ENCODE measurements around the gene EEA1. TPM values are rescaled to one million over a fixed set of nuclear protein-coding genes. Genes with fewer than 3 reads are reported as not detected.
A peak's percentile ranks its signal among the peaks of the same experiment; 100 is the strongest.
"Not testable (repeated sequence)": the region's sequence is repeated elsewhere in the genome, so short reads cannot be mapped to it uniquely, and the experiment has no call there.

The EEA1 gene
- total RNA-seq, 1 experiment from 2014 or later: 9.7 TPM

DNA sequence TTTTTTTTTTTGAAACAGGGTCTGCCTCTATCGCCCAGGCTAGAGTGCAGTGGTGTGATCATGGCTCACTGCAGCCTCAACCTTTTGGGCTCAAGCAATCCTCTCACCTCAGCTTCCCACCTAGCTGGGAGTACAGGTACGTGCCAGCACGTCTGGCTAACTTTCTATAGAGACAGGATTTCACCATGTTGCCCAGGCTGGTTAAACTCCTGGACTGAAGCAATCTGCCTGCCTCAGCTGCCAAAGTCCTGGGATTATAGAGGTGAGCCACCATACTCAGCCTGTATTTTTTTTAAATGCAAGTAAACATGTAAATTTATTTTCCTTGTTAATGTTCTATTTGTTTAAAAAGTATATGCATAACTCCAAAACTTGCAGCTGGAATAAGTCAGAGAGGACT, 80.4 kb downstream of the EEA1 start:
- DNase-seq (ENCODE audit: low read depth): no peak
- in situ Hi-C loops (cut with HindIII; ENCODE audit: low pct_unique_long_range_greater_than_20kb, low sequenced_read_pairs): no loop called here

- no peak for DNase-seq (ENCODE audit: low read depth)
Observed at GRCh38 chr12:92847368-92847767, 81.7 kb downstream of the EEA1 start.

GRCh38 chr12:92845329-92845728, 83.8 kb downstream of the EEA1 start:
- in situ Hi-C loops (cut with HindIII; ENCODE audit: low pct_unique_long_range_greater_than_20kb, low sequenced_read_pairs): no loop called here
- no peak for DNase-seq (ENCODE audit: low read depth)

More at GRCh38 chr12:92847368-92847767, 81.7 kb downstream of the EEA1 start:
- in situ Hi-C loops (cut with HindIII; ENCODE audit: low pct_unique_long_range_greater_than_20kb, low sequenced_read_pairs): no loop called here

DNA sequence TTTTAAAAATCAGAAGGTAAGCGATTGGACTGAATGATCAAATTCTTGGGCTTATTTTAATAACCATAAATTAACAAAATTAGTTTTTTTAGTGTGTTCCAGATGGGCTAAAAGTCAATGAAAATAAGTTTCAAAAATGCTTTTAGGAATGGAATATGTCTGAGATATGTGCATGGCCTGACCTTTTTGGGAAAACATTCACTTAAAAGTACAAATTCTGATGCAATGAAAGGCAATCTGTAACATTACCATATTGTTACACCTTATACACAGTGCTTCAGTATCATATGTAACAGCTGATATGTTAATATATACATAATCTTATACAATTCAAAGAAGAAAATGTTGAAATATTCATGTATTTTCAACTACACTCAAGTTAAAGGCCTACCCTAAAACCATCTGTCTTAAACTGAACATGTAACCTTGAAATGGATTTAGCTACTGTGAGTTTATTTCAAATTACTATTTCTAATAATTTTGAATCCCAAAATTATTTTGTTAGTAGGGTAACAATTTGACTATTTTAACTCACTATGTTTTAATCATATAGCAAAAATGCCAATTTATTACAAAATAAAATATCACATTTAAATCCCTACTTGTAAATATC, 84.8 kb downstream of the EEA1 start:
- in situ Hi-C loops (cut with HindIII; ENCODE audit: low pct_unique_long_range_greater_than_20kb, low sequenced_read_pairs): no loop called here
- no peak for DNase-seq (ENCODE audit: low read depth)

DNA sequence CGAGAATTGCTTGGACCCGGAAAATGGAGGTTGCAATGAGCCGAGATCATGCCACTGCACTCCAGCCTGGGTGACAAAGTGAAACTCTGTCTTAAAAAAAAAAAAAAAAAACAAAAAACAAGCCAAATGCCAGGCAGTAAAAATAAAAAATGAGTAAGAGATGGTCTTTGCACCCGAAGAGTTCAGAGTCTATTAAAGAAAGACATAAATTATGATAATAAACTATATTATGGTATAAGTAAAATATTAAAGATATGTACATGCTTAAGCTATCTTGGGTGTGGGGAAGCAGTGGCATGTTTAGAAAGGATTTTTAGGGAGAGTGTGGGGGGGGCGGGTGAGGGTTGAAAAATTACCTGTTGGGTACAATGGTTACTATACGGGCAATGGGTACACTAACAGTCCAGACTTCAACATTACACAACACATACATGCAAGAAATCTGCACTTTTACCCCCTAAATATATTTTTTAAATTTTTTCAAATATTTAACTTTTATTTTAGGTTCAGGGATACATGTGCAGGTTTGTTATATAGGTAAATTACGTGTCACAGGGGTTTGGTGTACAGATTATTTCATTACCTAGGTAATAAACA, 99.3 kb downstream of the EEA1 start:
- in situ Hi-C loops (cut with HindIII; ENCODE audit: low pct_unique_long_range_greater_than_20kb, low sequenced_read_pairs): no loop called here
- no peak for DNase-seq (ENCODE audit: low read depth)

DNA sequence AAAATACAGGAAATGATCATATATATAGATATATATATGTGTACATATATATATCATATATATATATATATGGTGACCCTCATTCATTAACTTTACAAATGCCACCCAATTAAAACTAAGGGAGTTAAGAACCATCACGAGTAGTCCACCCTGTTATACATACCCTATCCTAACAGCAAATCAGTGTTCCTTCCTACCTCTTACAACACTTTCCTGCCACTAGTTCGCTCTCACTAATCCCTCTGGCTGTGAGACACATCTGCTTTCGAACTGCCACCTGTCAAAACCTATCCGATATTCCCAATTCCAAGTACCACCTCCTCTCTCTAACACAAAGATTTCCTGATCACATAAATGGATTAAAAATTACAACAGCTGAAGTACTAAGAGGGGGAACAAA, 100.5 kb downstream of the EEA1 start:
- in situ Hi-C loops (cut with HindIII; ENCODE audit: low pct_unique_long_range_greater_than_20kb, low sequenced_read_pairs): no loop called here
- no peak for DNase-seq (ENCODE audit: low read depth)

- DNase-seq (ENCODE audit: low read depth): peak; percentile 25
- in situ Hi-C loops (cut with HindIII; ENCODE audit: low pct_unique_long_range_greater_than_20kb, low sequenced_read_pairs): no loop called here
Observed at GRCh38 chr12:92827836-92828431, 101.2 kb downstream of the EEA1 start.

- in situ Hi-C loops (cut with HindIII; ENCODE audit: low pct_unique_long_range_greater_than_20kb, low sequenced_read_pairs): no loop called here
- DNase-seq (ENCODE audit: low read depth): no peak
Observed at GRCh38 chr12:92821142-92821541, 108.0 kb downstream of the EEA1 start.

DNA sequence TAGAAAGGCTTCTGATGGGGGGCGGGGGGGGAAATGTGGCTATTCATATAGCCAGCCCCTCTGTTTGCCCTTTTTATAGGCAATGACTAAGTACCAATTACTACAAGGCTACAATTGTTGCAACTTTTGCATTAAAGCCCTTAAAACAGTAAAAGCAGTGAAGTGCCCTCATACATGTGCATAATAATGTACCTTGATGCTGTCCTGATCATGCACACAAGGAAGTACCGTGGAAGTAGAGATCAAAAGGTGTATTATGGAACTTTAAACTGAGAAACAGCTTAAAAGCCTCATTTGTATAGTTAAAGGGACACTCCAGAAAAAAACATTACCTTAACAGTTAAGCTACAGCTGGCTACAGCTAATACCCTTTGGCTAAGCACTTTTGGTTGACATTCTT, 114.5 kb downstream of the EEA1 start:
- in situ Hi-C loops (cut with HindIII; ENCODE audit: low pct_unique_long_range_greater_than_20kb, low sequenced_read_pairs): no loop called here
- DNase-seq (ENCODE audit: low read depth): no peak

GRCh38 chr12:92810370-92810769, 118.7 kb downstream of the EEA1 start:
- no peak for DNase-seq (ENCODE audit: low read depth)
- in situ Hi-C loops (cut with HindIII; ENCODE audit: low pct_unique_long_range_greater_than_20kb, low sequenced_read_pairs): no loop called here

GRCh38 chr12:92803903-92804302, 125.2 kb downstream of the EEA1 start:
- in situ Hi-C loops (cut with HindIII; ENCODE audit: low pct_unique_long_range_greater_than_20kb, low sequenced_read_pairs): no loop called here
- DNase-seq (ENCODE audit: low read depth): no peak

- in situ Hi-C loops (cut with HindIII; ENCODE audit: low pct_unique_long_range_greater_than_20kb, low sequenced_read_pairs): no loop called here
- DNase-seq (ENCODE audit: low read depth): no peak
Observed at GRCh38 chr12:92802906-92803305, 126.2 kb downstream of the EEA1 start.

GRCh38 chr12:92796650-92797049, 132.4 kb downstream of the EEA1 start:
- in situ Hi-C loops (cut with HindIII; ENCODE audit: low pct_unique_long_range_greater_than_20kb, low sequenced_read_pairs): no loop called here
- no peak for DNase-seq (ENCODE audit: low read depth)

GRCh38 chr12:92794814-92795213, 134.3 kb downstream of the EEA1 start:
- no peak for DNase-seq (ENCODE audit: low read depth)
- in situ Hi-C loops (cut with HindIII; ENCODE audit: low pct_unique_long_range_greater_than_20kb, low sequenced_read_pairs): no loop called here

GRCh38 chr12:92794356-92794755, 134.7 kb downstream of the EEA1 start:
- DNase-seq (ENCODE audit: low read depth); in situ Hi-C loops (cut with HindIII; ENCODE audit: low pct_unique_long_range_greater_than_20kb, low sequenced_read_pairs): not testable (repeated sequence)

- in situ Hi-C loops (cut with HindIII; ENCODE audit: low pct_unique_long_range_greater_than_20kb, low sequenced_read_pairs): no loop called here
- DNase-seq (ENCODE audit: low read depth): no peak
Observed at GRCh38 chr12:92786045-92786444, 143.1 kb downstream of the EEA1 start.

DNA sequence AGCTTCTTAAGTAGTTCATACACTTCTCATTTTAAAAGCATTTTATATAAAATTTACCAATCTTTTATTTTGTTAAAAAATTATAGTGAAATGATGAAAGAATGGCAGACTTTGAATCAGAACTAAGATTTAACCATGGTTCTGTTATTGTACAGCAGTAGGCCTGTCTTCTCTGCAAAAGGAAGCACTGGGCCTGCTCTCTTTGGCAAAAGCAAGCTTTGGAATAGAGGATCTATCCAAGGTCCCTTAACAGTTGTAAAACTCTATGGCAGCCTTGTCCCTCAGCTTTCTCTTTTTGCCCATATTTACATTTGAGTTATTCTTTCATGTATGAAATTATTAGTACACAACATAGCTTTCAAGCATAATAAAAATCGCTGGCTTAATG, 143.5 kb downstream of the EEA1 start:
- in situ Hi-C loops (cut with HindIII; ENCODE audit: low pct_unique_long_range_greater_than_20kb, low sequenced_read_pairs): no loop called here
- no peak for DNase-seq (ENCODE audit: low read depth)

GRCh38 chr12:92784797-92785562, 144.1 kb downstream of the EEA1 start:
- in situ Hi-C loops (cut with HindIII; ENCODE audit: low pct_unique_long_range_greater_than_20kb, low sequenced_read_pairs): no loop called here
- DNase-seq (ENCODE audit: low read depth): peak; percentile 59

DNA sequence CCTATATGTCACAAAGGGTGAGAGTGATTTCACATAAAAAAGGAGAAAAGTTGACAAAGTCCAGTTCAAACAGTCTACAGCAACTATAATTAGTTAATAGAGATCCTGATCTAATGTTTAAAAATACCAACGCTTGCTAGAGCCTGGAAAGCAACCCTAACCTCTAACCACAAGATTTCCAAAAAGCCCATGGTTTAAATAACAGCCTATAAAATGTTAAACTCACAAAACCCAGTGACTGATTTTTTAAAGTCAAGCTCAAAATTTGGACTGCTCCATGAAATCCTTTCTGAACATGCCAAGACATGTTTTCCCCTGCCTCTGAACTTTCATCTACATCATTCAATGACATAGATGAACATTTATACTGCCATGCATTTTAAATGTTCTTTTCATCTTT, 144.7 kb downstream of the EEA1 start:
- in situ Hi-C loops (cut with HindIII; ENCODE audit: low pct_unique_long_range_greater_than_20kb, low sequenced_read_pairs): no loop called here
- no peak for DNase-seq (ENCODE audit: low read depth)

Measured in Caki2 (cell line).